Karpas-422 (cell line): Measurements from ENCODE around the gene DNHD1. TPM values are rescaled to one million over a fixed set of nuclear protein-coding genes. Genes with fewer than 3 reads are reported as not detected.
"Not testable (repeated sequence)": the region's sequence is repeated elsewhere in the genome, so short reads cannot be mapped to it uniquely, and the experiment has no call there.

ENCODE experiments used
- DNase-seq: peaks from one replicate; pipeline ENCODE4 v3.0.0-alpha.2; 2015
- H2AFZ ChIP-seq: fragments of 200-600 bp; sonication (generic); 2 replicates; pipeline ENCODE4 v1.6.1; 2014; ENCODE audit warnings: antibody characterized with exemption, low read length, mixed read lengths
- H3K27ac ChIP-seq: fragments of 200-600 bp; sonication (generic); 2 replicates; pipeline ENCODE4 v1.5.1; 2014; ENCODE audit warnings: mild to moderate bottlenecking, low read length, moderate library complexity
- H3K27me3 ChIP-seq: fragments of 200-600 bp; sonication (generic); 2 replicates; pipeline ENCODE4 v1.6.1; 2014; ENCODE audit warnings: low read length, mixed read lengths
- H3K36me3 ChIP-seq: fragments of 200-600 bp; sonication (generic); 2 replicates; pipeline ENCODE4 v1.6.1; 2014; ENCODE audit warnings: low read length, mixed read lengths; ENCODE audit not compliant: insufficient read depth
- H3K4me1 ChIP-seq: fragments of 200-600 bp; sonication (generic); 2 replicates; pipeline ENCODE4 v1.6.1; 2014; ENCODE audit warnings: mild to moderate bottlenecking, low read length, mixed read lengths
- H3K4me2 ChIP-seq: fragments of 200-600 bp; sonication (generic); 2 replicates; pipeline ENCODE4 v1.6.1; 2014; ENCODE audit warnings: low read length, low read depth, mild to moderate bottlenecking; ENCODE audit not compliant: poor library complexity, severe bottlenecking
- H3K4me3 ChIP-seq: fragments of 200-600 bp; sonication (generic); 2 replicates; pipeline ENCODE4 v1.5.1; 2014; ENCODE audit warnings: mild to moderate bottlenecking, antibody characterized with exemption, low read length, mixed read lengths
- H3K79me2 ChIP-seq: fragments of 200-600 bp; sonication (generic); 2 replicates; pipeline ENCODE4 v1.6.1; 2014; ENCODE audit warnings: mild to moderate bottlenecking, low read length, mixed read lengths
- H3K9ac ChIP-seq: fragments of 200-600 bp; sonication (generic); 2 replicates; pipeline ENCODE4 v1.6.0; 2014; ENCODE audit warnings: low read length
- H3K9me2 ChIP-seq: fragments of 200-600 bp; sonication (generic), shearing (Covaris generic); replicated peaks from 2 replicates; pipeline ENCODE4 v1.6.0; 2014; ENCODE audit warnings: mild to moderate bottlenecking, low read length, moderate library complexity; ENCODE audit not compliant: insufficient read depth
- H3K9me3 ChIP-seq: fragments of 300-700, 200-600 bp; sonication (generic); 2 replicates; pipeline ENCODE4 v1.6.1; 2014; ENCODE audit warnings: low read length, mixed read lengths
- H4K20me1 ChIP-seq: fragments of 200-600 bp; sonication (generic); 2 replicates; pipeline ENCODE4 v1.6.1; 2014; ENCODE audit warnings: mild to moderate bottlenecking, antibody characterized with exemption, low read length, low read depth; ENCODE audit not compliant: insufficient read depth
- total RNA-seq: library from RNA; depleted of rRNA; stranded (reverse); fragments of >200 nt; shearing (Covaris generic); gene quantifications from 2 replicates; pipeline ENCODE4 v1.2.3, GENCODE V29; 2014; ENCODE audit warnings: low replicate concordance

The DNHD1 gene
- total RNA-seq, 1 experiment from 2014 or later: 40.3 TPM

GRCh38 chr11:6502382-6502781, 5.3 kb downstream of the DNHD1 start:
- H3K27ac ChIP-seq: no peak overlapping the region
- no peaks in the 10 kb centered on the region for H4K20me1 ChIP-seq
- no peak overlapping the region for H2AFZ ChIP-seq
- H3K4me1 ChIP-seq: no peaks in the 10 kb centered on the region
- no peaks in the 10 kb centered on the region for H3K9me3 ChIP-seq
- H3K9ac ChIP-seq: no peak overlapping the region
- no peaks in the 10 kb centered on the region for H3K9me2 ChIP-seq
- DNase-seq: no peak
- H3K4me2 ChIP-seq: no peak overlapping the region
- H3K36me3 ChIP-seq: no peaks in the 10 kb centered on the region
- no peaks in the 10 kb centered on the region for H3K27me3 ChIP-seq
- H3K79me2 ChIP-seq: no peaks in the 10 kb centered on the region
- H3K4me3 ChIP-seq: no peak overlapping the region

GRCh38 chr11:6504166-6504565, 7.1 kb downstream of the DNHD1 start:
- H3K4me1 ChIP-seq: no peaks in the 10 kb centered on the region
- no peaks in the 10 kb centered on the region for H3K27me3 ChIP-seq
- no peak overlapping the region for H3K4me3 ChIP-seq
- no peak overlapping the region for H3K27ac ChIP-seq
- H3K36me3 ChIP-seq: no peaks in the 10 kb centered on the region
- no peaks in the 10 kb centered on the region for H3K9me3 ChIP-seq
- H3K79me2 ChIP-seq: no peaks in the 10 kb centered on the region
- no peaks in the 10 kb centered on the region for H4K20me1 ChIP-seq
- DNase-seq: no peak
- H3K4me2 ChIP-seq: no peak overlapping the region
- no peaks in the 10 kb centered on the region for H3K9me2 ChIP-seq
- no peak overlapping the region for H2AFZ ChIP-seq
- no peak overlapping the region for H3K9ac ChIP-seq

GRCh38 chr11:6505577-6506240, 8.6 kb downstream of the DNHD1 start:
- Histone ChIP-seq H3K27ac (no peak overlapping the region), H2AFZ (no peak overlapping the region), H3K36me3 (peaks cover 9% of the 10 kb centered on the region), H4K20me1 (no peaks in the 10 kb centered on the region), H3K9me3 (no peaks in the 10 kb centered on the region), H3K27me3 (no peaks in the 10 kb centered on the region), H3K4me1 (no peaks in the 10 kb centered on the region), H3K4me2 (no peak overlapping the region), H3K9me2 (no peaks in the 10 kb centered on the region), H3K9ac (no peak overlapping the region), H3K4me3 (no peak overlapping the region), H3K79me2 (no peaks in the 10 kb centered on the region)
- DNase-seq: peak; percentile 67

GRCh38 chr11:6516865-6517264, 19.8 kb downstream of the DNHD1 start:
- Histone ChIP-seq H3K4me2 (no peak overlapping the region), H3K9ac (no peak overlapping the region), H3K9me2 (no peaks in the 10 kb centered on the region), H4K20me1 (no peaks in the 10 kb centered on the region), H3K4me3 (no peak overlapping the region), H3K27ac (no peak overlapping the region), H3K9me3 (no peaks in the 10 kb centered on the region), H2AFZ (no peak overlapping the region), H3K27me3 (no peaks in the 10 kb centered on the region), H3K36me3 (peaks cover 35% of the 10 kb centered on the region), H3K79me2 (no peaks in the 10 kb centered on the region), H3K4me1 (peaks cover 6% of the 10 kb centered on the region)
- no peak for DNase-seq

- H3K79me2 ChIP-seq: no peaks in the 10 kb centered on the region
- H3K27me3 ChIP-seq: no peaks in the 10 kb centered on the region
- no peaks in the 10 kb centered on the region for H3K9me3 ChIP-seq
- peaks cover 21% of the 10 kb centered on the region for H3K36me3 ChIP-seq
- no peaks in the 10 kb centered on the region for H3K9me2 ChIP-seq
- no peak overlapping the region for H2AFZ ChIP-seq
- peaks cover 6% of the 10 kb centered on the region for H3K4me1 ChIP-seq
- DNase-seq: no peak
- H3K27ac ChIP-seq: no peak overlapping the region
- H4K20me1 ChIP-seq: no peaks in the 10 kb centered on the region
- H3K4me2 ChIP-seq: no peak overlapping the region
- H3K9ac ChIP-seq: no peak overlapping the region
- no peak overlapping the region for H3K4me3 ChIP-seq
Measured at GRCh38 chr11:6520265-6520664, 23.2 kb downstream of the DNHD1 start.

GRCh38 chr11:6521946-6522345, 24.9 kb downstream of the DNHD1 start:
- H3K27me3 ChIP-seq, H3K4me3 ChIP-seq, H3K27ac ChIP-seq, H3K9ac ChIP-seq, H3K79me2 ChIP-seq, H4K20me1 ChIP-seq, H3K4me2 ChIP-seq, H3K9me3 ChIP-seq, H2AFZ ChIP-seq, DNase-seq, H3K9me2 ChIP-seq: not testable (repeated sequence)
- H3K36me3 ChIP-seq: peaks cover 16% of the 10 kb centered on the region
- H3K4me1 ChIP-seq: peaks cover 16% of the 10 kb centered on the region

GRCh38 chr11:6523253-6523652, 26.2 kb downstream of the DNHD1 start:
- 0 out of 2 replicates have a peak, but pooled peaks cover 12% of the 10 kb centered on the region for H3K36me3 ChIP-seq
- H3K79me2 ChIP-seq: no peaks in the 10 kb centered on the region
- no peaks in the 10 kb centered on the region for H3K9me2 ChIP-seq
- no peak overlapping the region for H3K9ac ChIP-seq
- H3K4me1 ChIP-seq: peaks cover 16% of the 10 kb centered on the region
- no peak for DNase-seq
- H3K4me3 ChIP-seq: no peak overlapping the region
- no peaks in the 10 kb centered on the region for H4K20me1 ChIP-seq
- H3K27me3 ChIP-seq: no peaks in the 10 kb centered on the region
- no peak overlapping the region for H2AFZ ChIP-seq
- H3K27ac ChIP-seq: no peak overlapping the region
- H3K4me2 ChIP-seq: no peak overlapping the region
- no peaks in the 10 kb centered on the region for H3K9me3 ChIP-seq

- H3K4me2 ChIP-seq: peak overlapping the region; percentile 18
- DNase-seq: no peak
- no peaks in the 10 kb centered on the region for H4K20me1 ChIP-seq
- no peaks in the 10 kb centered on the region for H3K9me3 ChIP-seq
- 0 out of 2 replicates have a peak overlapping the region, but pooled peaks have one; percentile 5 for H3K4me3 ChIP-seq
- H3K27me3 ChIP-seq: no peaks in the 10 kb centered on the region
- no peaks in the 10 kb centered on the region for H3K9me2 ChIP-seq
- H3K27ac ChIP-seq: no peak overlapping the region
- H3K79me2 ChIP-seq: no peaks in the 10 kb centered on the region
- 0 out of 2 replicates have a peak, but pooled peaks cover 2% of the 10 kb centered on the region for H3K36me3 ChIP-seq
- H3K4me1 ChIP-seq: peaks cover 18% of the 10 kb centered on the region
- H3K9ac ChIP-seq: no peak overlapping the region
- H2AFZ ChIP-seq: no peak overlapping the region
Measured at GRCh38 chr11:6526411-6527135, 29.5 kb downstream of the DNHD1 start.
